ENCODE measurements around the gene VPS33A. TPM values are rescaled to one million over a fixed set of nuclear protein-coding genes. Genes with fewer than 3 reads are reported as not detected.
"Not testable (repeated sequence)": the region's sequence is repeated elsewhere in the genome, so short reads cannot be mapped to it uniquely, and the experiment has no call there.

VPS33A gene
- total and polyA plus RNA-seq, 10 of the 15 experiments (the other 5 are each of a cell fraction or from before 2014, with no cell fraction given) = 7.7 to 33.6 (median 21.6) TPM

GRCh38 chr12:122202811-122203210, 63.5 kb downstream of the VPS33A start:
- BruUV-seq (replicated peaks); DNase-seq (ENCODE audit: low read depth, low spot score): not testable (repeated sequence)

GRCh38 chr12:122202017-122202416, 64.3 kb downstream of the VPS33A start:
- no peak overlapping the region for H3K27ac ChIP-seq (ENCODE audit: control insufficient read depth, insufficient read depth)
- H3K4me3 ChIP-seq = no peak overlapping the region
- H3K9ac ChIP-seq (ENCODE audit: control insufficient read depth, insufficient read depth, low read length) = no peak overlapping the region
- peaks cover 0 to 3% of the 10 kb centered on the region in 2 experiments; a peak in 2 of 4 replicates for H3K36me3 ChIP-seq (ENCODE audit: control insufficient read depth in 2 of 2, insufficient read depth in 2 of 2, low read length in 1 of 2)
- 84% methylated on average over 6 of the region's 6 CpGs for WGBS (ENCODE audit: insufficient coverage, insufficient replicate concordance, low lambda C conversion rate, missing lambda C conversion rate)
- no peak for FAIRE-seq
- ChIA-PET POLR2A (no interaction called here), CTCF (interaction anchor here (1.1 kb wide), 1 partner anchor 14 kb away, joined by 3 read pairs; no protein-coding TSS in a partner anchor), SMC1A (ENCODE audit: uncharacterized antibody, unreplicated experiment) (no interaction called here), RAD21 (ENCODE audit: unreplicated experiment) (no interaction called here)
- in situ Hi-C loops (cut with MboI) (no loop called here), intact Hi-C loops (cut with micrococcal nuclease; ENCODE audit: unreplicated experiment) (no loop called here)
- DNase-seq (ENCODE audit: low read depth, low spot score) = no peak
- H3K9me3 ChIP-seq (replicated peaks; ENCODE audit: control insufficient read depth, insufficient read depth, low read length) = no peaks in the 10 kb centered on the region; the same call in 2 of the 3 replicates
- no peaks in the 10 kb centered on the region; the same call in 1 of the 2 replicates for H4K20me1 ChIP-seq (ENCODE audit: control insufficient read depth, insufficient read depth)
- BruUV-seq (replicated peaks) = no TSS peak
- peaks cover 0 to 5% of the 10 kb centered on the region in 2 experiments; a peak in 3 of 4 replicates for H3K27me3 ChIP-seq (replicated peaks in 1 of 2; ENCODE audit: control insufficient read depth in 2 of 2, insufficient read depth in 2 of 2, low read length in 1 of 2)
- H3K4me2 ChIP-seq (ENCODE audit: control insufficient read depth, insufficient read depth) = no peak overlapping the region
- no peak for ATAC-seq
- H2AFZ ChIP-seq (ENCODE audit: control insufficient read depth, low read depth, low read length) = no peak overlapping the region
- TF ChIP-seq ATF3 (IDR thresholded peaks at IDR 0.05; ENCODE audit: borderline replicate concordance, extremely low read depth, low read depth, low read length) (no peak), ASH2L (IDR thresholded peaks at IDR 0.05; ENCODE audit: borderline replicate concordance, low read depth) (no peak), CTCF (IDR thresholded peaks at IDR 0.05 in 2 of 3, conservative IDR thresholded peaks at IDR 0.05 in 1 of 3; ENCODE audit: control insufficient read depth in 2 of 3, extremely low read depth in 1 of 3, insufficient read depth in 1 of 3, low read depth in 3 of 3, low read length in 3 of 3) (no peak), SREBF1 (IDR thresholded peaks at IDR 0.05; ENCODE audit: low read length) (no peak), SP1 (IDR thresholded peaks at IDR 0.05; ENCODE audit: low read depth, low read length) (no peak), RELA (IDR thresholded peaks at IDR 0.05; ENCODE audit: borderline replicate concordance, partially characterized antibody) (no peak), TBL1XR1 (IDR thresholded peaks at IDR 0.05; ENCODE audit: low read depth, low read length) (no peak)
- no peaks in the 10 kb centered on the region for H3K4me1 ChIP-seq (ENCODE audit: control insufficient read depth, insufficient read depth, low read length)
- no peaks in the 10 kb centered on the region for H3K79me2 ChIP-seq (ENCODE audit: control insufficient read depth, insufficient read depth, low read length)

More at GRCh38 chr12:122202811-122203210, 63.5 kb downstream of the VPS33A start:
- H3K9me3 ChIP-seq (replicated peaks; ENCODE audit: control insufficient read depth, insufficient read depth, low read length); H3K9ac ChIP-seq (ENCODE audit: control insufficient read depth, insufficient read depth, low read length); SMC1A ChIA-PET (ENCODE audit: uncharacterized antibody, unreplicated experiment); ATAC-seq; RAD21 ChIA-PET (ENCODE audit: unreplicated experiment); H3K27ac ChIP-seq (ENCODE audit: control insufficient read depth, insufficient read depth); H3K79me2 ChIP-seq (ENCODE audit: control insufficient read depth, insufficient read depth, low read length); intact Hi-C loops (cut with micrococcal nuclease; ENCODE audit: unreplicated experiment); in situ Hi-C loops (cut with MboI); H3K4me3 ChIP-seq; CTCF ChIA-PET; H3K36me3 ChIP-seq (ENCODE audit: control insufficient read depth in 2 of 2, insufficient read depth in 2 of 2, low read length in 1 of 2); H3K27me3 ChIP-seq (replicated peaks in 1 of 2; ENCODE audit: control insufficient read depth in 2 of 2, insufficient read depth in 2 of 2, low read length in 1 of 2); H3K4me1 ChIP-seq (ENCODE audit: control insufficient read depth, insufficient read depth, low read length); POLR2A ChIA-PET; H2AFZ ChIP-seq (ENCODE audit: control insufficient read depth, low read depth, low read length); FAIRE-seq; H4K20me1 ChIP-seq (ENCODE audit: control insufficient read depth, insufficient read depth): not testable (repeated sequence)
- H3K4me2 ChIP-seq (ENCODE audit: control insufficient read depth, insufficient read depth) = peak overlapping the region; percentile 79
- 77% methylated on average over 19 of the region's 19 CpGs for WGBS (ENCODE audit: insufficient coverage, insufficient replicate concordance, low lambda C conversion rate, missing lambda C conversion rate)
